Activated T-helper 1 cell treated with anti-CD3 and anti-CD28 coated beads, Interleukin-12 subunit alpha, Interleukin-12 subunit beta, Interleukin-2, Interleukin-4 antibody, amounts not matched to agents 30 ng/mL and 10 ng/mL and 1 ng/mL, durations not matched to agents 14 hours and 24 hours and 36 hours (primary cell): ENCODE data around the gene GABRB2. TPM values are rescaled to one million over a fixed set of nuclear protein-coding genes. Genes with fewer than 3 reads are reported as not detected.
"Not testable (repeated sequence)": the region's sequence is repeated elsewhere in the genome, so short reads cannot be mapped to it uniquely, and the experiment has no call there.

Experiments
- DNase-seq: peaks from one replicate; pipeline ENCODE4 v3.0.0; 2021; ENCODE audit warnings: low spot score
- H3K27ac Mint-ChIP-seq: one replicate; pipeline ENCODE4 v1.8.0; 2021; ENCODE audit warnings: mild to moderate bottlenecking, mixed read lengths
- H3K27me3 Mint-ChIP-seq: one replicate; pipeline ENCODE4 v1.8.0; 2022; ENCODE audit warnings: mild to moderate bottlenecking, moderate library complexity, mixed read lengths; ENCODE audit not compliant: insufficient read depth
- H3K36me3 Mint-ChIP-seq: one replicate; pipeline ENCODE4 v1.8.0; 2021; ENCODE audit warnings: low read depth, mixed read lengths
- H3K4me1 Mint-ChIP-seq: one replicate; pipeline ENCODE4 v1.8.0; 2021; ENCODE audit warnings: low read depth, mixed read lengths
- H3K4me3 Mint-ChIP-seq: one replicate; pipeline ENCODE4 v1.8.0; 2021; ENCODE audit warnings: mild to moderate bottlenecking, moderate library complexity, mixed read lengths
- H3K9me3 Mint-ChIP-seq: one replicate; pipeline ENCODE4 v1.8.0; 2021; ENCODE audit warnings: mixed read lengths
- intact Hi-C: fragments of 100-400 bp; cut with micrococcal nuclease; formaldehyde crosslinking; loops from one replicate; pipeline ENCODE4 v1.15.1; 2024
- total RNA-seq: library from RNA; stranded (reverse); gene quantifications from 2 replicates; pipeline ENCODE4 v1.2.3, GENCODE V29; 2022

Gene GABRB2
- total RNA-seq, 1 donor from 2014 or later: not detected

DNA sequence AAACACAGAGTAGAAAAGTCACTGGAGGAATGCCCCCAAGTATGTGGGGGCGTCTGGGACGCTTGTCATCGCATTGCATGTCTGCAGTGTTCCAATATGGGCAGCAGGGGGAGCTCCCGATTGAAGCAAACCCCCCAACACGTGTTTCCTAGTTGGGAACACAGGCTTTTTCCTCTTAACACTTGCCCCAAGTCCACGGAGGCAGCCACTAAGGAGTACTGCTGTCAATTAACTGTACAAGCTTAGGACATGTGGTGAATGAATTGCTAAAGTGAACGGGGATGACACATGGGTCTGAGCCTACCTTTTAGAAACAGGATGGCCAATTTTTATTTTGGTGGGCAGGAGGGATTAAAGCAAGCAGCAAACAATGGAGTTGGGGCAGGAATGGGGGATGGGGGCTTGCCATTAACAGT lies 2.2 kb downstream of the GABRB2 start:
- peak overlapping the region; percentile 6 for H3K27ac Mint-ChIP-seq
- peaks cover 40% of the 10 kb centered on the region for H3K27me3 Mint-ChIP-seq
- H3K9me3 Mint-ChIP-seq: no peaks in the 10 kb centered on the region
- intact Hi-C loops: loop anchor here (1.0 to 5.0 kb wide), 2 partner anchors 1036 to 1863 kb away; no protein-coding TSS in a partner anchor
- H3K36me3 Mint-ChIP-seq: no peaks in the 10 kb centered on the region
- no peak for DNase-seq
- H3K4me3 Mint-ChIP-seq: no peak overlapping the region
- H3K4me1 Mint-ChIP-seq: peaks cover 22% of the 10 kb centered on the region

DNA sequence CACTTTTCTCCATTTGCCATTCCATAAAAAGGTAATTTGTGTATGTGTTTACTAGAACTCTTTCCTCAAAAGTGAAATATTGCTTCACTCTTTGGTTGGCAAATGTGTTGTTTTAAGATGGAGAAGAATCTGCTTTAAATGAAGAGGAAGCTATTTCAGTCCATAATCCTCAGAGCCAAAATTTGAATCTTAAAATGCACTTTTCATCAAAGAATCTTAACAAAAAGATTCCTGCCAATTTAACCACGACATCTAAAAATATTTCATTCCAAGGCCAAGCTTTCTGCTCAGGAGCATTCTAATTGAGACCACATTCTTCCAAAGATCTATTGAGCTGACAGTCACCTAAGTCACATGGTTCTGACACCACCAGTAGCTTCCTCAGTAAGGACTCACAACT lies 7.5 kb downstream of the GABRB2 start:
- no peaks in the 10 kb centered on the region for H3K27me3 Mint-ChIP-seq
- H3K4me1 Mint-ChIP-seq: no peaks in the 10 kb centered on the region
- intact Hi-C loops: no loop called here

DNA sequence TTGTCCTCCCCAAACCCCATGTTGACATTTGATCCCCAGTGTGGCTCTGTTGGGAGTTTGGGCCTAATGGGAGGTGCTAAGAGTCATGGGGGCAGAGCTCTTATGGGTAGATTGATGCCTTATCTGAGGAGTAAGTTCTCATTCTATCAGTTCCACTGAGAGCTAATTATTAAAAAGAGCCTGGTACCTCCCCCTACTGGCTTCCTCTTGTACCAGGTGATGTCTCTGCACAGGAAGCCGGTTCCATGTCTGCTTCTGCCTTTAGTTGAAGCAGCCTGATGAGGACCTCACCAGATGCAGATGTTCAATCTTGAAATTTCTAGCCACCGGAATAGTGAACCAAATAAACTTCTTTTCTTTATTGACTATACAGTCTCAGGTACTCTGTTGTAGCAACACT lies 10.8 kb downstream of the GABRB2 start:
- peaks cover 2% of the 10 kb centered on the region for H3K27me3 Mint-ChIP-seq
- DNase-seq: no peak
- no peaks in the 10 kb centered on the region for H3K4me1 Mint-ChIP-seq
- H3K36me3 Mint-ChIP-seq: no peaks in the 10 kb centered on the region
- no peak overlapping the region for H3K4me3 Mint-ChIP-seq
- no peak overlapping the region for H3K27ac Mint-ChIP-seq
- intact Hi-C loops: no loop called here
- no peaks in the 10 kb centered on the region for H3K9me3 Mint-ChIP-seq

More for the DNA sequence above, 7.5 kb downstream of the GABRB2 start:
- Mint-ChIP-seq H3K27ac (no peak overlapping the region), H3K36me3 (no peaks in the 10 kb centered on the region), H3K4me3 (no peak overlapping the region), H3K9me3 (no peaks in the 10 kb centered on the region)
- DNase-seq: no peak

- intact Hi-C loops: no loop called here
- Mint-ChIP-seq H3K36me3 (no peaks in the 10 kb centered on the region), H3K9me3 (no peaks in the 10 kb centered on the region), H3K4me3 (no peak overlapping the region), H3K4me1 (no peaks in the 10 kb centered on the region), H3K27me3 (peaks cover 2% of the 10 kb centered on the region), H3K27ac (no peak overlapping the region)
- DNase-seq: no peak
Measured at GRCh38 chr5:161530700-161531099, 15.8 kb downstream of the GABRB2 start.

GRCh38 chr5:161513942-161514341 lies 32.6 kb downstream of the GABRB2 start:
- DNase-seq: no peak
- peaks cover 6% of the 10 kb centered on the region for H3K9me3 Mint-ChIP-seq
- no peaks in the 10 kb centered on the region for H3K36me3 Mint-ChIP-seq
- H3K4me3 Mint-ChIP-seq: no peak overlapping the region
- no peaks in the 10 kb centered on the region for H3K27me3 Mint-ChIP-seq
- H3K4me1 Mint-ChIP-seq: no peaks in the 10 kb centered on the region
- no peak overlapping the region for H3K27ac Mint-ChIP-seq
- intact Hi-C loops: no loop called here

DNA sequence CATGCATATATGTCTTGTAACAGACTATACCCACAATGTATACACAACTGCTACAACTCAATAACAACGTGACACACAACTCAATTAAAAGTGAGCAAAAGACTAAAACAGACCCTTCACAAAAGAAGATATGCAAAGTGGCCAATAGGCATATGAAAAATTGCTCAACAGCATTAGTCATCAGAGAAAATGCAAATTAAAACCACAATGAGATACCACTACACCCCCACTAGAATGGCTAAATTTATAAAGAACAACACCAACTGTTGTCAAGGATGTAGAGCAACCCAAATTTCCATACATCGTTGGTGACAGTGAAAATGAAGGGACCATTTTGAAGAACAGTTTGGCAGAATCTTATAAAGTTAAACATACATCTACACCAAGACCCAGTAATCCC lies 38.9 kb downstream of the GABRB2 start:
- DNase-seq: no peak
- Mint-ChIP-seq H3K36me3 (no peaks in the 10 kb centered on the region), H3K4me3 (no peak overlapping the region), H3K4me1 (no peaks in the 10 kb centered on the region), H3K9me3 (peaks cover 2% of the 10 kb centered on the region), H3K27ac (no peak overlapping the region), H3K27me3 (no peaks in the 10 kb centered on the region)
- intact Hi-C loops: no loop called here

- H3K27ac Mint-ChIP-seq, intact Hi-C loops, H3K4me1 Mint-ChIP-seq, H3K27me3 Mint-ChIP-seq, DNase-seq, H3K36me3 Mint-ChIP-seq, H3K4me3 Mint-ChIP-seq, H3K9me3 Mint-ChIP-seq: not testable (repeated sequence)
Measured at GRCh38 chr5:161505160-161505559, 41.4 kb downstream of the GABRB2 start.

GRCh38 chr5:161498531-161498930 lies 48.0 kb downstream of the GABRB2 start:
- H3K4me1 Mint-ChIP-seq: no peaks in the 10 kb centered on the region
- no peak overlapping the region for H3K27ac Mint-ChIP-seq
- intact Hi-C loops: no loop called here
- H3K4me3 Mint-ChIP-seq: no peak overlapping the region
- H3K9me3 Mint-ChIP-seq: peaks cover 4% of the 10 kb centered on the region
- DNase-seq: no peak
- H3K36me3 Mint-ChIP-seq: no peaks in the 10 kb centered on the region
- H3K27me3 Mint-ChIP-seq: no peaks in the 10 kb centered on the region

- no peaks in the 10 kb centered on the region for H3K36me3 Mint-ChIP-seq
- no peaks in the 10 kb centered on the region for H3K4me1 Mint-ChIP-seq
- intact Hi-C loops: no loop called here
- DNase-seq: no peak
- H3K9me3 Mint-ChIP-seq: no peaks in the 10 kb centered on the region
- H3K4me3 Mint-ChIP-seq: no peak overlapping the region
- no peaks in the 10 kb centered on the region for H3K27me3 Mint-ChIP-seq
- H3K27ac Mint-ChIP-seq: no peak overlapping the region
Measured at GRCh38 chr5:161483721-161484120, 62.8 kb downstream of the GABRB2 start.

DNA sequence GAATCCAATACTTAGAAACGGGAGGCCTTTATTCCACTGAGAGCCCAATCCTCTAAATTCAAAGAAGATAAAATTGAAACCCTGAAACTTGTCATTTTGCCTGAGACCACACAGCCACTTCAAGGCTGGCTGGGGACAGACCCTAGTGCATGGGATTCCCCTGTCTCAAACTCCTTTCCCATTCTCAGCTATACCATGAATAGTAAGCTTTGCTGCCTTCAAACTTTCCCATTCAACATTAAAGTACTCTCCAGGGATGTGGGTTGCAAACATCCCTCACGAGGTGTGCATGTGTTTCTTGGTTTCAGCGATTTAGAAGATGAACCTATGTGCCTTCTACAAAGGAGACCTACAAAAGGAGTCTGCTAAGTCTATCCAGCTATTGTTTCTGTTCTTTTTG lies 64.6 kb downstream of the GABRB2 start:
- H3K36me3 Mint-ChIP-seq: no peaks in the 10 kb centered on the region
- DNase-seq: no peak
- H3K27ac Mint-ChIP-seq: no peak overlapping the region
- H3K4me3 Mint-ChIP-seq: no peak overlapping the region
- H3K4me1 Mint-ChIP-seq: no peaks in the 10 kb centered on the region
- intact Hi-C loops: no loop called here
- H3K9me3 Mint-ChIP-seq: no peaks in the 10 kb centered on the region
- H3K27me3 Mint-ChIP-seq: no peaks in the 10 kb centered on the region

DNA sequence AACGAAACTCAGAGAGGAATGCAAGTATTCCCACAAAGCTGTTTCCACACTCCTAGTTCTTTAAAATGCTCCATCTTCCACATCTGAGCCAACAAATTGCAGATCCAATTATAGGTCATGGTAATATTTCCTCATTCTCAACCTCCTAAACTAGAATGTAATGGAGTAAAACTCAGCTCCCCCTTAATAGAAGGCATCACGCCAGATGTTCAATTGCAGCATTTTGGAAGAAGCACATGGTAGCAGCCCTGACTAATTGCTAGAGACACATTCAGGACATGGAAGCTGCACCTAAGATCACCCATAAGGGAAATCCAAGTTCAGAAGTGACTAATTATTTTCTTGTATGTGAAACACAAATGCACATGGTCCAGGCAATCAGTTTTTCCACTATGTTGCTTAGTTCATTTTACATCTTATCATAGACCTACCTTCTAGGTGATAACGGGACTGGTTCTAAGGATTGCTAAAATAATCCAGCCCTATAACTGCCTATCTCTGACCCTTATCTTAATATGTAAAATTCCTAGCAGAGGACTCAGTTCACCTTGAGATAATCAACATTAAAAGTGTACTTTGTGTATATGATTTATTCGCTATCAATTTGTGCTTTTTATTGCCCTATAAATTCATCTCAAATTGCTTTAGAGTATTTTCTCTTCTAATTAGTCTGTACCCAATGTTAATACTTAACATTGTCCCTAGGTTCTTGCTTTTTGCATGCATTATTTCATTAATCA lies 75.1 kb downstream of the GABRB2 start:
- Mint-ChIP-seq H3K36me3 (no peaks in the 10 kb centered on the region), H3K27me3 (no peaks in the 10 kb centered on the region), H3K9me3 (no peaks in the 10 kb centered on the region), H3K27ac (no peak overlapping the region), H3K4me3 (no peak overlapping the region), H3K4me1 (no peaks in the 10 kb centered on the region)
- DNase-seq: no peak
- intact Hi-C loops: no loop called here

DNA sequence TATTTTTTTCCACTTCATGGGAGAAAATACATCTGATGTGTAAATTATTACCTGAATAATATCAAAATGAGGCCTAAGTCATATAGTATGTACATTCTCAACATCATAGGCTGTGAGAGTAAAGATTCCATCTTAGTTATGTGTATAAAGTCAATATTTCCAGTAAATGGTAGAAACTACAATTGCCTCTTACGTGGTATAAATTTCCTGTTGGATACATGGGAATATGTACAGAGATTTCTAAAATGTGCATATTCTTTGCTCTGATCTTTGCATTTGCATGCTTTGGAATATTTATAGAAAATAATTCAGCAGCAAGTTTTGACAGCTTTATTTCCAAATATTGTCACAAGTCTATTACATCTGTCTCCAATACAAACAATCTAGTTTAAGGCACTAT lies 78.8 kb downstream of the GABRB2 start:
- Mint-ChIP-seq H3K27ac (no peak overlapping the region), H3K27me3 (no peaks in the 10 kb centered on the region), H3K4me3 (no peak overlapping the region), H3K9me3 (no peaks in the 10 kb centered on the region), H3K36me3 (no peaks in the 10 kb centered on the region), H3K4me1 (no peaks in the 10 kb centered on the region)
- intact Hi-C loops: no loop called here
- no peak for DNase-seq

GRCh38 chr5:161460741-161461140 lies 85.8 kb downstream of the GABRB2 start:
- Mint-ChIP-seq H3K27me3 (no peaks in the 10 kb centered on the region), H3K4me3 (no peak overlapping the region), H3K4me1 (no peaks in the 10 kb centered on the region), H3K27ac (no peak overlapping the region), H3K36me3 (no peaks in the 10 kb centered on the region), H3K9me3 (no peaks in the 10 kb centered on the region)
- DNase-seq: no peak
- intact Hi-C loops: no loop called here

DNA sequence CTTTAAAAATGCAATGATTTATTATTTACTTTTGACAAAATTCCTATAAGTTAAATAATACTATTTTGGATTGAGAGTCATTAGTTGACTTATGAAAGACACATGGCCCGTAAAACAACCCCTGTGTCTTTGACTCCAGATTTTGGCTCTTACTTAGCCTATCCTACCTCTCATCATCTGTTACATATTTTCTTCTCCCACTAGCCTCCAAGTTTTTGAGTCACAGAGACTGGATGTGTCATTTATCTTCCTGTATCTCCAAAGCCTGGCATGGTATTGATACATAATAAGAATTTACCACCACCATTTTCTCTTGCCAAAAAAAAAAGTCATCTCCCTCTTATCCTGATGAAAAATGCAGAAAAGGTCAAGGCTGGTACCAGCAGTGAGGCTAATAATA lies 99.9 kb downstream of the GABRB2 start:
- no peaks in the 10 kb centered on the region for H3K4me1 Mint-ChIP-seq
- H3K36me3 Mint-ChIP-seq: no peaks in the 10 kb centered on the region
- intact Hi-C loops: no loop called here
- no peaks in the 10 kb centered on the region for H3K9me3 Mint-ChIP-seq
- H3K27me3 Mint-ChIP-seq: no peaks in the 10 kb centered on the region
- no peak for DNase-seq
- H3K27ac Mint-ChIP-seq: no peak overlapping the region
- H3K4me3 Mint-ChIP-seq: no peak overlapping the region
